Neural progenitor cell (in vitro differentiated cells): Measurements from ENCODE around the gene TRAF4.

Experiments
- CTCF ChIP-seq: fragments of 200-600 bp; sonication (generic); IDR thresholded peaks from 2 replicates; pipeline ENCODE4 v1.5.1; 2017; ENCODE audit warnings: antibody characterized with exemption, mild to moderate bottlenecking
- EZH2 ChIP-seq: fragments of 200-600 bp; sonication (generic); IDR thresholded peaks from 2 replicates; pipeline ENCODE4 v1.6.1; 2017; ENCODE audit warnings: antibody characterized with exemption, mild to moderate bottlenecking, moderate library complexity
- EZH2phosphoT487 ChIP-seq: fragments of 200-600 bp; sonication (generic); IDR thresholded peaks from 2 replicates; pipeline ENCODE4 v1.6.1; 2017; ENCODE audit warnings: antibody characterized with exemption

GRCh38 chr17:28723159-28723835 lies 20.5 kb upstream of the TRAF4 start:
- TF ChIP-seq CTCF (no peak), EZH2phosphoT487 (no peak), EZH2 (no peak)
